GM19023 (cell line): ENCODE measurements around the gene DEPDC5.
"Not testable (repeated sequence)": the region's sequence is repeated elsewhere in the genome, so short reads cannot be mapped to it uniquely, and the experiment has no call there.

ENCODE experiments used
- ATAC-seq: cut with Tn5 transposase; IDR thresholded peaks from one replicate; pipeline ENCODE4 v1.9.1; 2021; ENCODE audit warnings: mild to moderate bottlenecking, moderate library complexity; ENCODE audit not compliant: unreplicated experiment

DEPDC5 gene

GRCh38 chr22:31748490-31748889 is 5.3 kb upstream of the DEPDC5 start:
- no peak for ATAC-seq

- ATAC-seq = peak; percentile 57
Measured at GRCh38 chr22:31749636-31750364, 4.0 kb upstream of the DEPDC5 start, which contains the start of gene PRR14L. Gene PRR14L, minus strand, starts transcription at chr22:31750132. Its CDS starts 11,272 bp downstream, at chr22:31738860.

GRCh38 chr22:31750365-31751284 is 3.2 kb upstream of the DEPDC5 start:
- no peak for ATAC-seq

- ATAC-seq = no peak
Measured at GRCh38 chr22:31752096-31752847, 1.5 kb upstream of the DEPDC5 start.

- ATAC-seq = peak; percentile 27
Measured at GRCh38 chr22:31753005-31753633, 700 bp upstream of the DEPDC5 start.

- ATAC-seq = no peak
Measured at GRCh38 chr22:31754813-31755212, 994 bp downstream of the DEPDC5 start.

GRCh38 chr22:31757265-31757664 is 3.4 kb downstream of the DEPDC5 start:
- ATAC-seq = no peak

GRCh38 chr22:31758860-31759259 is 5.0 kb downstream of the DEPDC5 start:
- not testable (repeated sequence) for ATAC-seq

GRCh38 chr22:31764785-31765184 is 11.0 kb downstream of the DEPDC5 start:
- ATAC-seq = no peak

- no peak for ATAC-seq
Measured at GRCh38 chr22:31768422-31769059, 14.7 kb downstream of the DEPDC5 start.

- no peak for ATAC-seq
Measured at GRCh38 chr22:31773416-31773815, 19.6 kb downstream of the DEPDC5 start.

- no peak for ATAC-seq
Measured at GRCh38 chr22:31776231-31776630, 22.4 kb downstream of the DEPDC5 start.

GRCh38 chr22:31789803-31790202 is 36.0 kb downstream of the DEPDC5 start:
- no peak for ATAC-seq

- ATAC-seq = no peak
Measured at GRCh38 chr22:31790240-31790639, 36.4 kb downstream of the DEPDC5 start.

- ATAC-seq = not testable (repeated sequence)
Measured at GRCh38 chr22:31799358-31799757, 45.5 kb downstream of the DEPDC5 start.

GRCh38 chr22:31800065-31800464 is 46.2 kb downstream of the DEPDC5 start:
- ATAC-seq = no peak

GRCh38 chr22:31800861-31801260 is 47.0 kb downstream of the DEPDC5 start:
- ATAC-seq = not testable (repeated sequence)

- ATAC-seq = no peak
Measured at GRCh38 chr22:31802575-31802974, 48.8 kb downstream of the DEPDC5 start.

GRCh38 chr22:31806751-31807150 is 52.9 kb downstream of the DEPDC5 start:
- ATAC-seq = no peak

GRCh38 chr22:31812977-31813605 is 59.3 kb downstream of the DEPDC5 start:
- no peak for ATAC-seq
